Measurements from ENCODE around the gene KRTAP4-9. TPM values are rescaled to one million over a fixed set of nuclear protein-coding genes. Genes with fewer than 3 reads are reported as not detected.
"Not testable (repeated sequence)": the region's sequence is repeated elsewhere in the genome, so short reads cannot be mapped to it uniquely, and the experiment has no call there.

KRTAP4-9 gene
- polyA plus RNA-seq, 1 donor from 2014 or later, result not detected

- not testable (repeated sequence) for H3K4me2 ChIP-seq (ENCODE audit: low read length); H3K9ac ChIP-seq (ENCODE audit: low read length); H3K36me3 ChIP-seq (ENCODE audit: insufficient read depth, low read length); H3F3A ChIP-seq (ENCODE audit: insufficient read depth, low read length, poor library complexity, severe bottlenecking); H2AFZ ChIP-seq (ENCODE audit: low read depth, low read length); H3K9me2 ChIP-seq (ENCODE audit: insufficient read depth, low read length); H3K27ac ChIP-seq (ENCODE audit: low read length); H3K4me3 ChIP-seq (ENCODE audit: low read length); H4K20me1 ChIP-seq (ENCODE audit: insufficient read depth); H3K27me3 ChIP-seq (ENCODE audit: insufficient read depth, low read depth, low read length); H3K79me2 ChIP-seq (replicated peaks; ENCODE audit: insufficient read depth, low read length); H3K9me3 ChIP-seq (ENCODE audit: low read length)
These were observed 677 bp upstream of the KRTAP4-9 start for GRCh38 chr17:41104386-41105038.

- Histone ChIP-seq H3F3A (ENCODE audit: insufficient read depth, low read length, poor library complexity, severe bottlenecking) (no peaks in the 10 kb centered on the region), H3K9me2 (ENCODE audit: insufficient read depth, low read length) (no peaks in the 10 kb centered on the region), H4K20me1 (ENCODE audit: insufficient read depth) (no peaks in the 10 kb centered on the region), H3K36me3 (ENCODE audit: insufficient read depth, low read length) (no peaks in the 10 kb centered on the region), H2AFZ (ENCODE audit: low read depth, low read length) (no peak overlapping the region), H3K9ac (ENCODE audit: low read length) (no peak overlapping the region), H3K27ac (ENCODE audit: low read length) (no peak overlapping the region), H3K27me3 (ENCODE audit: insufficient read depth, low read depth, low read length) (no peaks in the 10 kb centered on the region), H3K4me2 (ENCODE audit: low read length) (no peak overlapping the region), H3K9me3 (ENCODE audit: low read length) (no peaks in the 10 kb centered on the region), H3K4me3 (ENCODE audit: low read length) (no peak overlapping the region), H3K79me2 (replicated peaks; ENCODE audit: insufficient read depth, low read length) (no peaks in the 10 kb centered on the region)
- TF ChIP-seq CTCF (IDR thresholded peaks at IDR 0.05; ENCODE audit: poor library complexity, severe bottlenecking) (no peak), MXI1 (conservative IDR thresholded peaks at IDR 0.05; ENCODE audit: poor library complexity, severe bottlenecking) (no peak), EP300 (conservative IDR thresholded peaks at IDR 0.05; ENCODE audit: poor library complexity, severe bottlenecking) (no peak), TAF1 (IDR thresholded peaks at IDR 0.05; ENCODE audit: low read depth) (no peak), POLR2AphosphoS5 (IDR thresholded peaks at IDR 0.05) (no peak), SMC3 (conservative IDR thresholded peaks at IDR 0.05; ENCODE audit: poor library complexity) (no peak), RAD21 (conservative IDR thresholded peaks at IDR 0.05) (no peak), EZH2 (IDR thresholded peaks at IDR 0.05; ENCODE audit: borderline replicate concordance, insufficient read depth, low read length, poor library complexity, severe bottlenecking) (no peak), REST (IDR thresholded peaks at IDR 0.05; ENCODE audit: borderline replicate concordance) (no peak)
These were observed 2.8 kb downstream of the KRTAP4-9 start for GRCh38 chr17:41107941-41108450.

GRCh38 chr17:41108728-41109386 is 3.7 kb downstream of the KRTAP4-9 start:
- not testable (repeated sequence) for H3K9ac ChIP-seq (ENCODE audit: low read length); H3K27ac ChIP-seq (ENCODE audit: low read length); H3K36me3 ChIP-seq (ENCODE audit: insufficient read depth, low read length); H3K9me2 ChIP-seq (ENCODE audit: insufficient read depth, low read length); H2AFZ ChIP-seq (ENCODE audit: low read depth, low read length); H3K27me3 ChIP-seq (ENCODE audit: insufficient read depth, low read depth, low read length); H3K79me2 ChIP-seq (replicated peaks; ENCODE audit: insufficient read depth, low read length); H3K4me2 ChIP-seq (ENCODE audit: low read length); H3K4me3 ChIP-seq (ENCODE audit: low read length); H4K20me1 ChIP-seq (ENCODE audit: insufficient read depth); H3K9me3 ChIP-seq (ENCODE audit: low read length); H3F3A ChIP-seq (ENCODE audit: insufficient read depth, low read length, poor library complexity, severe bottlenecking)

Measured in neural cell (in vitro differentiated cells).